Measurements from ENCODE around the gene MPV17. TPM values are rescaled to one million over a fixed set of nuclear protein-coding genes. Genes with fewer than 3 reads are reported as not detected.

Gene MPV17
- polyA plus RNA-seq, 1 donor (not counting 4 experiments of a cell fraction or from before 2014, with no cell fraction given) = 125 TPM

- TF ChIP-seq EZH2 (IDR thresholded peaks at IDR 0.05; ENCODE audit: low read length) = peak; percentile 80
- peak; percentile 21 to 72 (median 34) for TF ChIP-seq CTCF (optimal IDR thresholded peaks at IDR 0.05 in 1 of 3, IDR thresholded peaks at IDR 0.05 in 1 of 3, conservative IDR thresholded peaks at IDR 0.05 in 1 of 3; ENCODE audit: extremely low read depth in 1 of 3, insufficient read depth in 2 of 3, low read length in 3 of 3)
- Histone ChIP-seq H3K79me2 (ENCODE audit: control insufficient read depth, insufficient read depth, low read length) (no peaks in the 10 kb centered on the region), H3K4me2 (ENCODE audit: control insufficient read depth, extremely low read depth, insufficient read depth, low read depth, low read length) (peak overlapping the region; percentile 71), H3K27me3 (ENCODE audit: control insufficient read depth, extremely low read depth, insufficient read depth, low read length) (peaks cover 67% of the 10 kb centered on the region), H3K9ac (ENCODE audit: control insufficient read depth, extremely low read depth, insufficient read depth, low read length) (no peak overlapping the region), H3K9me3 (ENCODE audit: control insufficient read depth, low read depth, low read length) (no peaks in the 10 kb centered on the region), H3K36me3 (ENCODE audit: control insufficient read depth in 2 of 2, extremely low read depth in 1 of 2, insufficient read depth in 2 of 2, low read length in 2 of 2) (no peaks in the 10 kb centered on the region), H3K9me1 (ENCODE audit: control insufficient read depth, extremely low read depth, insufficient read depth, low read length) (no peaks in the 10 kb centered on the region), H4K20me1 (ENCODE audit: control insufficient read depth, extremely low read depth, insufficient read depth, low read length) (peaks cover 2% of the 10 kb centered on the region), H3K4me3 (ENCODE audit: control insufficient read depth in 2 of 3, extremely low read depth in 1 of 3, insufficient read depth in 2 of 3, low read depth in 1 of 3, low read length in 3 of 3) (peak overlapping the region in 2 of 3 experiments; percentile 14 to 37), H3K4me1 (ENCODE audit: control insufficient read depth, extremely low read depth, insufficient read depth, low read length) (peaks cover 14% of the 10 kb centered on the region), H2AFZ (ENCODE audit: control insufficient read depth, low read length) (peak overlapping the region; percentile 6), H3K27ac (ENCODE audit: control insufficient read depth, insufficient read depth, low read length) (no peak overlapping the region)
- DNase-seq (ENCODE audit: low read depth, low spot score) = no peak
- FAIRE-seq = no peak
- dilution Hi-C loops (cut with MboI; ENCODE audit: extremely low pct_ligation_motif_present, low sequenced_read_pairs) = no loop called here
These were observed 58.0 kb downstream of the MPV17 start for GRCh38 chr2:27264753-27265535.

DNA sequence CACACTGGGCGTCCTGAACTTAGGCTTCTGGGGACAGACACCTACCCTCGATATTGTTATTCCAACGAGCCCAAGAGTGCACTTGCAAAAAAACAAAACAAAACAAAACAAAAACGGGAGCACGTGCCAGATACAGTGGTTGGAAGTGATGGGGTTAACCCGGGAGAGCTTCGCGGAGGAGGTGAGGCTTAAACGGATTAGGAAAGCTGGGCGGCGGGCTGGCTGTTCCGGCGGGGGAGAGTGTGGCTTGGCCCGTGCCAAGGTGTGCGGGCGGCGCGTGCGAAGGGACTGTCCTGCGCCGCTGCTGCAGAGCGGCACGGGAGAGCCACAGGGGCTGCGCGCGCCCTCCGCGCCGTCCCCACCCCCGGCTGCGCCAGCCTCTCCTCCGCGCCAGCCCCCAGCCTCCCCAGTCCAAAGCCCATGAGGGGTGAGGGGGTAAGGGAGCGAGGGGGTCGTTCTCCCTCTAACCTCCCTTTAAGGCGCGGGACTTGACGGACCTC is 58.6 kb downstream of the MPV17 start:
- Histone ChIP-seq H3K9me1 (ENCODE audit: control insufficient read depth, extremely low read depth, insufficient read depth, low read length) (no peaks in the 10 kb centered on the region), H3K4me3 (ENCODE audit: control insufficient read depth in 2 of 3, extremely low read depth in 1 of 3, insufficient read depth in 2 of 3, low read depth in 1 of 3, low read length in 3 of 3) (peak overlapping the region in 2 of 3 experiments; percentile 14 to 21), H3K27ac (ENCODE audit: control insufficient read depth, insufficient read depth, low read length) (no peak overlapping the region), H3K9me3 (ENCODE audit: control insufficient read depth, low read depth, low read length) (no peaks in the 10 kb centered on the region), H3K36me3 (ENCODE audit: control insufficient read depth in 2 of 2, extremely low read depth in 1 of 2, insufficient read depth in 2 of 2, low read length in 2 of 2) (no peaks in the 10 kb centered on the region), H3K4me1 (ENCODE audit: control insufficient read depth, extremely low read depth, insufficient read depth, low read length) (peaks cover 14% of the 10 kb centered on the region), H3K79me2 (ENCODE audit: control insufficient read depth, insufficient read depth, low read length) (no peaks in the 10 kb centered on the region), H3K4me2 (ENCODE audit: control insufficient read depth, extremely low read depth, insufficient read depth, low read depth, low read length) (peak overlapping the region; percentile 71), H3K9ac (ENCODE audit: control insufficient read depth, extremely low read depth, insufficient read depth, low read length) (no peak overlapping the region), H3K27me3 (ENCODE audit: control insufficient read depth, extremely low read depth, insufficient read depth, low read length) (peaks cover 72% of the 10 kb centered on the region), H4K20me1 (ENCODE audit: control insufficient read depth, extremely low read depth, insufficient read depth, low read length) (peaks cover 2% of the 10 kb centered on the region), H2AFZ (ENCODE audit: control insufficient read depth, low read length) (no peak overlapping the region)
- DNase-seq (ENCODE audit: low read depth, low spot score) = no peak
- no peak for TF ChIP-seq CTCF (optimal IDR thresholded peaks at IDR 0.05 in 1 of 3, IDR thresholded peaks at IDR 0.05 in 1 of 3, conservative IDR thresholded peaks at IDR 0.05 in 1 of 3; ENCODE audit: extremely low read depth in 1 of 3, insufficient read depth in 2 of 3, low read length in 3 of 3)
- peak; percentile 70 for TF ChIP-seq EZH2 (IDR thresholded peaks at IDR 0.05; ENCODE audit: low read length)
- no peak for FAIRE-seq
- dilution Hi-C loops (cut with MboI; ENCODE audit: extremely low pct_ligation_motif_present, low sequenced_read_pairs) = no loop called here
